M059J (cell line): ENCODE measurements around the gene RPL36AL. TPM values are rescaled to one million over a fixed set of nuclear protein-coding genes. Genes with fewer than 3 reads are reported as not detected.

Experiments
- DNase-seq: peaks from one replicate; pipeline ENCODE4 v3.0.0-alpha.2; 2012; ENCODE audit warnings: low read depth
- total RNA-seq: library from RNA; depleted of rRNA; stranded (reverse); fragments of >200 nt; shearing (Covaris generic); gene quantifications from 2 replicates; pipeline ENCODE4 v1.2.3, GENCODE V29; 2014; rRNA removed

The RPL36AL gene
- total RNA-seq, 1 experiment from 2014 or later = 363 TPM

DNA sequence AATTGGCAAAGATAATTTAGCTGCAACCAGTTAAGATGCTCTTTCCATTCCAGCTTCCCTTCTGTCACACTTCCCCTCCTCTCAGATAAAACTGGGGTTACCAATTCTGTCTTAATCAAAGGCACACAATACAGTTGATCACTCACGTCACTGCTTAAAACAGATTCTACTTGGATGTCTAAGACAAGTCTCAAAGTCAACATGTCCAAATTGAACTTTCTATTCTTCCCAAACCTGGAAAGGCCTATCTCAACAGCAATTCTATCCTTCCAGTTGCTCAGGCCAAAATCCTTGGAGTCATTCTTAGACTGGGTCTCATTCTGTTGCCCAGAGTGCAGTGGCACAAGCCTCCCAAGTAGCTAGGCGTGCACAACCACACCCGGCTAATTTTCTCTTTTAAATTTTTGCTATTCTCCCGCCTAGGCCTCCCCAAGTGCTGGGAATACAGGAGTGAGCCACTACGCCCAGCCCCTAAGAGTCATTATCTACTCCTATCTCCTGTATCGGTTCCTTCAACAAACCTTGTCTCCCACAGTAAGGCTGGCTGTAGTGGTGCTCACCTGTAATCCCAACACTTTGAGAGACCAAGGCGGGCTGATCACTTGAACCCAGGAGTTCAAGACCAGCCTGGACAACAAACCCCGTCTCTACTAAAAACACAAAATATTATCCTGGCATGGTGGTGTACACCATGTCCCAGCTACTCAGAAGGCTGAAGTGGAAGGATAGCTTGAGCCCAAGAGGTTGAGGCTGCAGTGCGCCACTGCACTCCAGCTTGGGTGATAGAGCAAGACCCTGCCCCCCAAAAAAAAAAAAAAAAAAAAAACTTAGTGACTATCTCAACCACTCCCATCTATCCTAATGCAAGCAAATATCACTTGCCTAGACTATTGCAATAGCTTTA is 39.0 kb downstream of the RPL36AL start:
- DNase-seq = no peak

DNA sequence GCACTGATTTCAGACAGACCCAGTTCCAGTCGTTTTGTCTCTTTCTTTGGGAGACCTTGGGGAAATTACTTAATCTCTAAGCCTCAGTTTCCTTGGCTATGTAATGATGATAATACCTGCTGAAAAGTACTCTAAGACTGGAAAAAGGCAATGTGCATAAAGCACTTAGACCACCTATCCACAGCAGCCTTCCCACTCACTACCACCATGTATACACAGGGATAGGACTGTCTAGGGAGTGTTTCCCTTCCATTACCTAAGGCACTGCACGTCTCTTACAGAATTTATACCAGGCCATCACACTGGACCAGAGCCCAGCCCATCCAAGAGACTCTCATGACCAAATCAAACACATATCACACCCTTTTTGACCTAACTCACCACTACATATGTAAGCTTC is 40.6 kb downstream of the RPL36AL start:
- no peak for DNase-seq

DNA sequence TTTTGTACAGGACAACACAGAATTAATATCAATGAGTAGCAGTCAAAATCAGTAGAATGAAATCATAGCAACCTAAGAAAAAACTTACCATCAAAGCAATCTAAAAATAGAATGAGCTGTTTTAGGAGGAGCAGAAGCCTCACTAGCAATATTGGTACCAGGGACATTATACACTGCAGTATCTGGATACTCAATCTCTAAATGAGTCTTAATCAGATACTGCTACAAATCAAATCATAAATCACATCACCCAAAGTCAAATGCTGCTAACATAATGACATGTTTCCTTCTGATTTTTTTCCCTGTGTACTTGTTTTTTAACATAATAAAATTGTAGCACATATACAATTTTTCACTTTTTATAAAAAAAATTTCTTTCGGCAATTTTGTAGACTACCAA is 42.3 kb downstream of the RPL36AL start:
- DNase-seq = no peak

DNA sequence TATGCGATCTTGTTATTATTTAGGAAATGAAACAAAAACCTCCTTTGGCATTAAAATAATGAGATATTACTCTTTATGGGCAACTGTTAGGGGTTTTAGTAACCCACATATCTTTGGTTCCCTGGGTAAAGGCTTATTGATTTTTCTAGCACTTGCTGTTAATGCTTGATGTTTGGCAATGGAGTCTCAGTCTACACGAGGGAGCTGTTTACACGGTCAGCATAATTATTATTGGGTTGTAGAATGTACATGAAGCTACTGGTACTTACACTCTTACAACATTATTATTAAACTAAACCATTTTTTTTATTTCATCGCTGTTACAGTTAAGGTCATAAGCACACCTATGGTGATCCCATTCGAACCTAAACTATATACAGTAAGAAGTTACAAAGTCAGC is 46.4 kb downstream of the RPL36AL start:
- no peak for DNase-seq

DNA sequence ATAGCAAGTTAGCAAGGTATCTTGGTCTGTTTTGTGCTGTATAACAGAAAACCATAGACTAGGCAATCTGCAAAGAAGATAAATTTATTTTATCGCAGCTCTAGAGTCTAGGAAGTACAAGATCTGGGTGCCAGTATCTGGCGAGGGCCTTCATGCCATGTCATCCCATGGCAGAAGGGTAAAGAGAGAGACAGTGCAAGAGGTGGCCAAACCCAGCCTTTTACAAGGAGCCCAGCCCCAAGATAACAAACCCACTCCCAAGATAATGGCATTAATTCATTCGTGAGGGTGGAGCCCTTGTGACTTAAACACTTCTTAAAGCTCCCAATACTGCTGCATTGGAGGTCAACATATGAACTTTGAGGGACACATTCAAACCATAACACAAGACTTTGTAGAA is 51.1 kb downstream of the RPL36AL start:
- DNase-seq = no peak

Other genes starting within 250 kb of the RPL36AL start
- gene RPS29, start 34.2 kb downstream of the RPL36AL start, total RNA-seq = 3,253 and 9,545 TPM in 2 replicates
- 45.9 and 48.6 TPM in 2 replicates for gene LRR1, start 21.7 kb downstream of the RPL36AL start, total RNA-seq
- gene MGAT2, start 173 bp upstream of the RPL36AL start, total RNA-seq = 71.6 and 93.3 TPM in 2 replicates
- 10.4 and 10.9 TPM in 2 replicates for gene DNAAF2, start 14.6 kb upstream of the RPL36AL start, total RNA-seq
- gene POLE2, start 67.6 kb upstream of the RPL36AL start, total RNA-seq = 17.4 and 27.8 TPM in 2 replicates
- 0.20 and 0.62 TPM in 2 replicates for gene KLHDC1, start 72.5 kb upstream of the RPL36AL start, total RNA-seq
- gene KLHDC2, start 147.5 kb upstream of the RPL36AL start, total RNA-seq = 40.8 and 65.5 TPM in 2 replicates
- gene NEMF, start 232.2 kb upstream of the RPL36AL start, total RNA-seq = 27.3 and 30.6 TPM in 2 replicates